Effector memory CD4-positive, alpha-beta T cell (primary cell): ENCODE data around the gene AP3S2.

ENCODE experiments used
- DNase-seq, 3 donors: peaks; one replicate each; pipeline ENCODE4 v3.0.0-alpha.2; 2020
- H3K27ac ChIP-seq: 2 replicates; pipeline ENCODE4 v1.7.0; 2013; ENCODE audit warnings: mild to moderate bottlenecking, low read length, moderate library complexity; ENCODE audit not compliant: insufficient read depth, poor library complexity, severe bottlenecking
- H3K27me3 ChIP-seq: replicated peaks from 2 replicates; pipeline ENCODE4 v1.7.0; 2013; ENCODE audit warnings: mild to moderate bottlenecking, low read length; ENCODE audit not compliant: insufficient read depth, control insufficient read depth, poor library complexity, severe bottlenecking
- H3K36me3 ChIP-seq: 2 replicates; pipeline ENCODE4 v1.7.0; 2013; ENCODE audit warnings: mild to moderate bottlenecking, low read length, moderate library complexity; ENCODE audit not compliant: control insufficient read depth, insufficient read depth
- H3K4me1 ChIP-seq: 2 replicates; pipeline ENCODE4 v1.7.0; 2013; ENCODE audit warnings: low read length, mild to moderate bottlenecking; ENCODE audit not compliant: control insufficient read depth, insufficient read depth, poor library complexity, severe bottlenecking
- H3K4me3 ChIP-seq: 2 replicates; pipeline ENCODE4 v1.7.0; 2013; ENCODE audit warnings: low read length, low read depth, mild to moderate bottlenecking; ENCODE audit not compliant: insufficient read depth, poor library complexity, severe bottlenecking
- H3K9me3 ChIP-seq: 2 replicates; pipeline ENCODE4 v1.7.0; 2013; ENCODE audit warnings: mild to moderate bottlenecking, low read length, moderate library complexity; ENCODE audit not compliant: control insufficient read depth

AP3S2 gene

DNA sequence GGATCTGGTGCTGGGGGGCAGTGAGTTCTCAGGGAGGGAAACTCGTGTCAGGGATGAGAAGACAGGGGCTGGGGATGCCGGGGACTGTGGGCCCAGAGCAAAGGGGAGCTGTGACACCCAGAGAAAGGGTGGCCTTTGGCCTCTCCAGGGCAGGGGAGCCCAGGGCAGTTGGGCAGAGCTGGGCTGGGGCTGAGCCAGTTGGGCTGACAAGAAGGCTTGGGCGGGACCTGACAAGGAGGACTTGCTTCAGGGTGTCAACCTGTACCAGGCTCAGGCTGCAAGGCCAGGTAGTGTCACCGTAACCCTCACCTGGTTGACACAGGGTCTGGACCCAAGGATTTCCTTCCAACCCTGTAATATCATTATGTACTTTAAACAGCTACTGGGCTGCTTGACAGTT, 66.0 kb downstream of the AP3S2 start:
- no peak for DNase-seq
- H3K27me3 ChIP-seq, result no peaks in the 10 kb centered on the region
- H3K4me1 ChIP-seq, result no peaks in the 10 kb centered on the region
- no peaks in the 10 kb centered on the region for H3K9me3 ChIP-seq
- no peak overlapping the region for H3K4me3 ChIP-seq
- no peaks in the 10 kb centered on the region for H3K36me3 ChIP-seq
- H3K27ac ChIP-seq, result no peak overlapping the region

DNA sequence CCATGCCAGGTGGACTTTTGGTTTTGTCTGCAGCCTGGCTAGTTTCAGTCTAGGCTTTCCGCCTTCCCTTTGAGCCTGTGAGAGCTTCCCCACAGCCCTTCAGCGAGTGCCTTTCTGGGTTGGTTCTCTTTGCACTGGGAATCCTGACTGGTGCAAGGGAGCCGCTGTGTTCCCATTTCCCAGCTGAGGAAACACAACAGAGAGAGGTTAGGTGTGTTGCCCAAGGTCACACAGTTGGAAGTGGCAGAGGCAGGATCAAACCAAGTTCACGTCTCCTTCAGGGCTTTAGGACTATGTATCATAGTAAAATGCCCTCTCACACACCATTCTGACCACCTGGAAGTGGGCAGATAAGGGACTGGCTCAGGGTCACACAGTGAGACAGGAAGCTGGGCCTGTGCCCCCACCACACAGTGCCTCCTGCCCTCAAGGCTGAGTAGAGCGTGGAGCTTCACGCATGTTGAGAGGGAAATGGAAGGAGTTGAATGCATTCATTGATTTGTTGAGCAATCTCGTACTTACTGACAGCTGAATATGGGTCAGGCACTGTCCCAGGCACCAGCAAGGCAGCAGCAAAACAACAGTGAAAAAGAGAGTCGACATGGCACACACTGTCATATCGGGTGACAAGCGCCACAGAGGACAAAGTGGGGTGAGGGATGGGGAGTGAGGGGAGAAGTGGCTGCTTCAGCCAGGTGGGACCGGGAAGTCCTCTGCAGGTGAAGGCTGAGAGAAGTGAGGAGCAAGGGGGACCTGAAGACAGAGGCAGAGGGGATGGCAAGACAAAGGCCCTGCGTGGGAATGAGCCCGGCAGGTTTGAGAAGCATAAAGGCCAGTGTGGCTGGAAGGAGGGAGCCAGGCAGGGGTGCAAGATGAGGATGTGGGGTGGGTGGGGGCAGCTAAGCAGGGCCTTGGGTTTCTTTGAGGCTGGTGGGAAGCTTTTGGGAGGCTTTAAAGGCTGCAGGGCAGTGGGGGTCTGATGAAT, 66.8 kb downstream of the AP3S2 start:
- no peak overlapping the region for H3K4me3 ChIP-seq
- no peak for DNase-seq
- no peaks in the 10 kb centered on the region for H3K4me1 ChIP-seq
- H3K27ac ChIP-seq, result no peak overlapping the region
- H3K9me3 ChIP-seq, result no peaks in the 10 kb centered on the region
- no peaks in the 10 kb centered on the region for H3K27me3 ChIP-seq
- H3K36me3 ChIP-seq, result no peaks in the 10 kb centered on the region

DNA sequence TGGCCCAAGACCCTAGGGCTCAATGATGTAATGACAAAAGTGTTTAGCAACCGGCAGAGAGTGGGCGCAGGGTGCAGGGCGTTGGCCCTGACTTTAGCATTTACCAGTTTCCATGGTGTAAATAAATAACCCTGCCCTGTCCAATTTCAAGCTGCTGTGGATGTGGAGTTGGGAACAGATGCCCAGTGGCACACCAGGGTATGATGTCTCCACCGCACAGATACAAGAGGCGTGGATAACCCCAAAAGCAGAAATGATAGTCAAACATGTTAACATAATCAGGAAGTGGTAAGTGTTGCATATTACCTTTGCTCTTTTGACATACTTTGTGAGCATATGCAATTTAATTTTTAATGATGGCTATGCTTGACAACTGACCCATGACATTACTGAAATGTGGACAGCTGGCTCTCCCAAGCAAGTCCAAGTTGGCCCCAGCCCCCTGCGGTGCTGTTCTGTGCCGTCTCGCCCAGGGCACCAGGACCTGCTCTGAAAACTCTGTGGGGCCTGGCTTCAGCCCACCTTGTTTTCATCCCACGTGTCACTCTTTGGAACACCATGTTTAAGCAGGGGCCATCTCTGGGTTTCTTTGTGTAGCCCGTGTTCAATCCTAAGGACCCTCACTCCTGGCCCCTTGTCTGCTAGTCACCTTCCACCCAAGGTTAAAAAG, 68.4 kb downstream of the AP3S2 start:
- H3K27me3 ChIP-seq, result no peaks in the 10 kb centered on the region
- no peaks in the 10 kb centered on the region for H3K9me3 ChIP-seq
- no peaks in the 10 kb centered on the region for H3K4me1 ChIP-seq
- H3K27ac ChIP-seq, result no peak overlapping the region
- no peak for DNase-seq
- no peak overlapping the region for H3K4me3 ChIP-seq
- H3K36me3 ChIP-seq, result no peaks in the 10 kb centered on the region

DNA sequence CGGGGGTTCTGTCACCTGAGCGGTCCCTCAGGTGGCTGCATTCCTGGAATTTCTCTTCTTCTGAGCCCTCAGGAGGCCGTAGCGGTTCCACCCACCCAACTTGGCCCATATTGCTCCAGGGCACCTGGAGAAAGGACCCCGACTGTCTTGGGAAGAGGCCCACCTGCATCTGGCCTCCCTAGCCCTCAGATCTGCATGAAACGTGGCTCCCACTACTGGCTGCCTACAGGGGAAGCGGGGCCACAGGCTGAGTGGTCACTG, 69.3 kb downstream of the AP3S2 start:
- Histone ChIP-seq H3K4me3 (no peak overlapping the region), H3K27me3 (no peaks in the 10 kb centered on the region), H3K27ac (no peak overlapping the region), H3K4me1 (no peaks in the 10 kb centered on the region), H3K9me3 (no peaks in the 10 kb centered on the region), H3K36me3 (no peaks in the 10 kb centered on the region)
- DNase-seq, result no peak

DNA sequence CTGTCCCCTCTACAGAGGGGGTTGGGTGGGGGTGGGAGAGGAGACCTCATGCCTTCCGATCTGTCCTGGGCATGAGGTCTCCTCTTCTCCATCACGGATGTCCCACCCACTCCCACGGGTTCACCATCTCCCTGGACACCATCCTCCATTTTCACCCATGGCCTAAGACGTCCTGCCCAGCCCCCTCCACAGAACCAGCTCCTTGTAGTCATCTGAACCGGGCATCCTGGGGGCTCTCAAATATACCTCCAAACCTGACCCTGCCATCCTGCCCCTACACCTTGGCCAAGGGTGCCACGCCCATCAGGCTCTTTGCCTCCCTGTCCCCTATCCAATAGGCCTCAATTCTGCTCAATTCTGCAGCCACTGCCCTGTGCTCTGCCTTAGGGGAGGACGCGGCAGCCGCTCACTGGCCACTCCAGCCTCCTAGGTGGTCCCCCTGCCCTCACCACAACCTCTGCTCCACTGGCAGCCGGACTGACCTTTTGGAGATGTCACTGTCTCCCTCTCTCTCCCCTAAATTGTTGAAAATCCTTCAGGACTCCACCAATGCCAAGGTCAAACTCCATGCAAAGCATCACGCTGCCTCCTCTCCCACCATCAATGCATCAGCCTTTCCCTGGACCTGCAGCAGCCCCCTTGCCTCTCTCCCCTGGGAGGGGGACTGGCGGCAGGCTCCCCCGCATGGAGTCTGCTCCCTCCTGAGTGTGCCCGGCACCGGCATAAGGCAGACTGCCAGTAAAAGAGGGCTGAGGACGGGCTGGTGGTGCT, 69.8 kb downstream of the AP3S2 start:
- Histone ChIP-seq H3K27ac (no peak overlapping the region), H3K4me3 (no peak overlapping the region), H3K4me1 (no peaks in the 10 kb centered on the region), H3K9me3 (no peaks in the 10 kb centered on the region), H3K27me3 (no peaks in the 10 kb centered on the region), H3K36me3 (no peaks in the 10 kb centered on the region)
- no peak for DNase-seq

DNA sequence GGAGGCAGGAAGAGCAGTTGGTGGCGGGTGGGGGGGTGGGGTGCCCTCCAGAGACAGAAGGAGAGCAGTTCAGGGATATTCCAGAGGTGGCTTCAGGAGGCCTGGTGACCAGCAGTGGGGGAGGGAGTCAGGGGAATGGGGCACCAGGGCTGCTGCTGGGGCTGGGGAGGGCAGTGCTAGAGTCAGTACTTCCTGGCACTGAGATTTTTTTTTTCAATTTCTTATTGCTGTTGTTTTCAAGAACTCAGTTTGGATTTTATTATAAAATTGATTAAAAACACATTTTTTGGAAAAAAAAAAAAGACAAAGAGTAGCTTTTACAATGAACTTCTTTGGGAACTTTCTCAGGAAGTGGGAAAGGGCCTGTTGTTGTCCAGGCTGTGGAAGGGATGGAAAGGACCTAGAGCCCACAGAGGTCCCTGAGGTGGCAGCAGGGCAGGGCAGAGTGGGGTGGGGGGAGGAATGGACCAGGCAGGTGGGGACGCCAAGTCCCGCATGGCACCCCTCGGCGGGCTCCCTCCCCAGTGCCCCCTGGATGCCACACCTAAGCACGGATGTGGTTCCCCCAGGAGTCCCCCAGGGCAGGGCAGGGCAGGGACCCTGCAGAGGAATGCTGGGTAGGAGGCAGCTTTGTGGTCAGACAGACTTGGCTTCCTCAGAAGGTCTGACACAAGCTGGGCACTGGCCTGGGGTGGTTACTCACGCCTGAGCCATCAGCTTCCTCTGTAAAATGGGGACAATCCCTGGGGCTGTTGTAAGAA, 70.7 kb downstream of the AP3S2 start:
- DNase-seq, result no peak
- Histone ChIP-seq H3K27ac (no peak overlapping the region), H3K36me3 (no peaks in the 10 kb centered on the region)

DNA sequence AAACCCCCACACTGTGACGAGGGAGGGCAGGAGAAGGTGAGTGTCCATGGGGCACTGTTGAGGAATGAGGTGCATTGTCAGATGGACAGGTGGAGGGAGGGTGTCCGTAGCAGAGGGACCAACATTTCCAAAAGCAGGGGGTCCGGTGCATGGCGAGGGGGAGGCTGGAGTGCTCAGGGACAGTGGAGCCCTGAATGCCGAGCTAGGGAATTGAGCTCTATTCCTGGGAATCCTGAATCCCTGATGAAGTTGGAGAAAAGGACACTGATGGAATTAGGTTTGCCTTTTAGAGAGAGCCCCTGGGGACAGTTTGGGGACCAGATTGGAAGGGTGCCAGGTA, 71.2 kb downstream of the AP3S2 start:
- Histone ChIP-seq H3K27me3 (no peaks in the 10 kb centered on the region), H3K4me3 (no peak overlapping the region), H3K9me3 (no peaks in the 10 kb centered on the region), H3K27ac (no peak overlapping the region), H3K36me3 (no peaks in the 10 kb centered on the region), H3K4me1 (no peaks in the 10 kb centered on the region)
- DNase-seq, result no peak

More for the DNA sequence above, 70.7 kb downstream of the AP3S2 start:
- no peak overlapping the region for H3K4me3 ChIP-seq
- no peaks in the 10 kb centered on the region for H3K27me3 ChIP-seq
- no peaks in the 10 kb centered on the region for H3K4me1 ChIP-seq
- no peaks in the 10 kb centered on the region for H3K9me3 ChIP-seq

DNA sequence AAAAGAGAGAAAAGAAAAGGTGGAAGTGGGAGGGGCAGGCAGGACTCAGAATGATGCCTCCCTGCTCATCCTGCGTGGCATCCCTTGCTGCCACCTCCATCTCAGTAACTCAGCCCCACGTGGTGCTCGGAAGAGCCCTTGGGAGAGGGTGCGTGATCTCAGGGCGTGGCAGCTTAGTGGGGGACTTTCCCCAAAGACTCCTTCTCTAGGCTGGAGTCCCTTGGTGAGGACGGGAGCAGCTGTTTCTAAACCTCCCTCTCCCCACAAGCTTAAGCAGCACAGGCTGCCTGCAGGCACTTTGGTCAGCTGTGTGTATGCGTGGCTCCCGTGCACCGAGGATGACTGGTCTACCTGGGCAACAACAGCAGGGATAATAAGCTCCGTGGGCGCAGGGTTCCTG, 71.8 kb downstream of the AP3S2 start:
- no peaks in the 10 kb centered on the region for H3K9me3 ChIP-seq
- no peaks in the 10 kb centered on the region for H3K4me1 ChIP-seq
- DNase-seq, result no peak
- no peak overlapping the region for H3K27ac ChIP-seq
- no peak overlapping the region for H3K4me3 ChIP-seq
- no peaks in the 10 kb centered on the region for H3K27me3 ChIP-seq
- H3K36me3 ChIP-seq, result no peaks in the 10 kb centered on the region

DNA sequence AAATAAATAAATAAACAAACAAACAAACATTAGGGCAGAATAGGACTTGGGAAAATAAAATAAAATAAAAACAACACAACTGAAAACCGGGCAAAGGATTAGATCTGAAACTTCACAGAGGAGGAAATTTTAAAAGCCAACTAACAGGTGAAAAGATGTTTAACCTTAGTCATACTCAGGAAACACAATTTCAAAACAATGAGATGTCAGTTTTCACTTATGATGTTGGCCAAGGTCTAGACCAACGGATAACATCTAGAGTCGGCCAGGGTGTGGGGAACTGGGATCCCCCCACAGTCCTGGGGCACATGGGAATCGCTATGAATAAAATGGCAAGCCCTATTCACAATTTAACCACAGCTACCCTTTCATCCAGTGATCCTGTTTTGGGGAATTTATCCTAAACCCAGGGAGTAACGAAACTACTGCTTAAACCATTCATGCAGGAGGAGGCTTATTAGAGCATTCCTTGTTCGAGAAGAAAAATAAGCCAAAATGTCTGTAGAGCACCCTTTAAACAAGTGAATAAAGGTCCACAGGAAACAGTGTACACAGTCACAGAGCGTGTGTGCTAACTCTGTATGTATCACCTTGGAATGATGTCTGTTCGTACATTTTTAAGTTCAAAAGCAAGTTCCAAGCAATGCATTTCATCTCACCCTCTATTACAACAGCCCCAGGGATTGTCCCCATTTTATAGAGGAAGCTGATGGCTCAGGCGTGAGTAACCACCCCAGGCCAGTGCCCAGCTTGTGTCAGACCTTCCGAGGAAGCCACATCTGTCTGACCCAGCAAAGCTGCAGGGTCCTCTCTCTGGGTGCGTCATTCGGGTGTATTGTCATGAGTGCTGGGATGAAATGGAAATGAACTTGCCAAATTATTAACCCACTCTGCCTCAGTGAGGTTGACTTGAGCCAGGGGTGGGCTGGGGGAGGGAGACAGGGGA, 72.9 kb downstream of the AP3S2 start:
- H3K9me3 ChIP-seq, result no peaks in the 10 kb centered on the region
- no peaks in the 10 kb centered on the region for H3K36me3 ChIP-seq
- no peak overlapping the region for H3K27ac ChIP-seq
- no peaks in the 10 kb centered on the region for H3K27me3 ChIP-seq
- DNase-seq, result no peak
- no peak overlapping the region for H3K4me3 ChIP-seq
- no peaks in the 10 kb centered on the region for H3K4me1 ChIP-seq
